HepG2 (cell line): ENCODE results near the gene OR12D3. TPM values are rescaled to one million over a fixed set of nuclear protein-coding genes. Genes with fewer than 3 reads are reported as not detected.
A peak's percentile ranks its signal among the peaks of the same experiment; 100 is the strongest.

Experiments used
- ATAC-seq: fragments of 200-7000 bp; cut with Tn5 transposase; 3 replicates; pipeline ENCODE4 v1.9.1; 2020; ENCODE audit warnings: mild to moderate bottlenecking, moderate library complexity
- BruUV-seq: library from RNA; stranded (reverse); fragments of 400-500 nt; replicated peaks from 2 replicates; lab custom pipeline; 2021; lab: Mats Ljungman, UMichigan
- CTCF ChIA-PET: fragments of 300-600 bp; formaldehyde crosslinking; extraction: SDS; loops from one replicate; lab custom pipeline; 2021; ENCODE audit warnings: low total read pairs, inconsistent platforms, low intra/inter-chr PET ratio; lab: Yijun Ruan, JAX
- POLR2A ChIA-PET: fragments of 350-600 bp; sonication (Branson Sonifier 250); formaldehyde crosslinking; loops from one replicate; lab custom pipeline; 2020; ENCODE audit warnings: antibody characterized with exemption, inconsistent platforms; lab: Yijun Ruan, JAX
- DNase-seq: peaks from one replicate; pipeline ENCODE4 v3.0.0-alpha.2; 2015; ENCODE audit warnings: low spot score
- FAIRE-seq: peaks from 3 replicates; lab custom pipeline; 2011; peaks lifted over from hg19 to GRCh38; lab: Jason Lieb, UNC
- H2AFZ ChIP-seq: one replicate; pipeline ENCODE4 v1.6.1; 2011; ENCODE audit warnings: low read length, inconsistent platforms
- H3K27ac ChIP-seq: fragments of 300-600 bp; 3 replicates; pipeline ENCODE4 v1.8.0; 2011; ENCODE audit warnings: mixed run types, mild to moderate bottlenecking, mixed read lengths, low read length, inconsistent platforms; ENCODE audit not compliant: insufficient read depth; ENCODE audit errors: extremely low read length
- H3K27me3 ChIP-seq, 2 experiments: fragments of 200-600 bp in 1 of 2; 2 replicates in 1 of 2; 3 replicates in 1 of 2; pipeline versions ENCODE4 v1.6.0 to v1.8.0; 2011; ENCODE audit warnings: low read length in 2 of 2, mild to moderate bottlenecking in 2 of 2, moderate library complexity in 2 of 2, inconsistent platforms in 1 of 2; ENCODE audit not compliant: insufficient read depth in 2 of 2, control insufficient read depth in 1 of 2
- H3K36me3 ChIP-seq, 2 experiments: fragments of 200-600 bp in 1 of 2; replicated peaks in 1 of 2; 2 replicates in 1 of 2; 3 replicates in 1 of 2; pipeline versions ENCODE4 v1.5.1 to v1.8.0; 2011; ENCODE audit warnings: low read length in 2 of 2, inconsistent platforms in 1 of 2; ENCODE audit not compliant: insufficient read depth in 2 of 2, control insufficient read depth in 1 of 2
- H3K4me1 ChIP-seq: 2 replicates; pipeline ENCODE4 v1.5.1; 2012; ENCODE audit warnings: low read length, inconsistent platforms; ENCODE audit not compliant: insufficient read depth
- H3K4me2 ChIP-seq: 2 replicates; pipeline ENCODE4 v1.6.0; 2011; ENCODE audit warnings: low read depth, low read length, inconsistent platforms
- H3K4me3 ChIP-seq, 3 experiments: fragments of 200-600 bp in 1 of 3; sonication (generic), shearing (Covaris generic) in 1 of 3; replicated peaks in 1 of 3; 2 replicates each; pipeline ENCODE4 v1.5.1; 2011 to 2016; ENCODE audit warnings: low read length in 3 of 3, inconsistent platforms in 2 of 3, low read depth in 2 of 3, mild to moderate bottlenecking in 2 of 3, control low read depth in 1 of 3, mixed read lengths in 1 of 3; ENCODE audit not compliant: insufficient read depth in 1 of 3
- H3K79me2 ChIP-seq: one replicate; pipeline ENCODE4 v1.6.1; 2011; ENCODE audit warnings: low read length, inconsistent platforms; ENCODE audit not compliant: insufficient read depth
- H3K9ac ChIP-seq: 2 replicates; pipeline ENCODE4 v1.6.0; 2011; ENCODE audit warnings: mild to moderate bottlenecking, low read depth, low read length, inconsistent platforms; ENCODE audit not compliant: insufficient read depth
- H3K9me3 ChIP-seq: 2 replicates; pipeline ENCODE4 v1.5.1; 2012; ENCODE audit warnings: mild to moderate bottlenecking, low read length
- H4K20me1 ChIP-seq: 2 replicates; pipeline ENCODE4 v1.6.0; 2011; ENCODE audit warnings: inconsistent platforms, mild to moderate bottlenecking, low read length, moderate library complexity; ENCODE audit not compliant: insufficient read depth
- MAFF ChIP-seq: IDR thresholded peaks from 2 replicates; pipeline ENCODE4 v1.6.1; 2011; ENCODE audit warnings: low read depth, low read length, improper control_type of control experiment
- MAFK ChIP-seq, 2 experiments: IDR thresholded peaks in 1 of 2; conservative IDR thresholded peaks in 1 of 2; 2 replicates each; pipeline ENCODE4 v1.6.1; 2011; ENCODE audit warnings: improper control_type of control experiment in 2 of 2, low read length in 2 of 2
- MEIS1 ChIP-seq: sonication (generic); formaldehyde crosslinking; IDR thresholded peaks from 2 replicates; pipeline ENCODE4 v1.9.0; 2021; ENCODE audit warnings: mild to moderate bottlenecking, missing genetic modification reagents, moderate library complexity, borderline replicate concordance
- MXI1 ChIP-seq: IDR thresholded peaks from 3 replicates; pipeline ENCODE4 v1.6.1; 2012; ENCODE audit warnings: low read depth, low read length, inconsistent platforms, borderline replicate concordance
- PHF8 ChIP-seq: sonication (generic); formaldehyde crosslinking; IDR thresholded peaks from 2 replicates; pipeline ENCODE4 v1.5.0; 2020; ENCODE audit warnings: missing genetic modification reagents
- U2AF1 ChIP-seq: fragments of 200-400 bp; formaldehyde crosslinking; optimal IDR thresholded peaks from 2 replicates; pipeline ENCODE3; 2017; ENCODE audit warnings: mild to moderate bottlenecking, low read depth, low read length
- WIZ ChIP-seq: sonication (generic); formaldehyde crosslinking; IDR thresholded peaks from 2 replicates; pipeline ENCODE4 v1.5.1; 2020; ENCODE audit warnings: mild to moderate bottlenecking, missing genetic modification reagents
- WGBS: methylation state at CpG from one replicate; pipeline ENCODE4 v1.1.6; 2017; ENCODE audit warnings: low lambda C conversion rate; 5-methylcytosine and 5-hydroxymethylcytosine counted together
- in situ Hi-C: cut with HindIII; loops from 2 replicates; pipeline ENCODE4 v1.10.0; 2017; ENCODE audit warnings: low pct_unique_long_range_greater_than_20kb; ENCODE audit not compliant: extremely low pct_ligation_motif_present
- intact Hi-C: fragments of 100-400 bp; cut with micrococcal nuclease; formaldehyde crosslinking; loops from one replicate; pipeline ENCODE4 v1.10.0; 2022; ENCODE audit not compliant: unreplicated experiment
- polyA plus RNA-seq, 8 experiments: library from polyadenylated mRNA; depleted of rRNA in 3 of 8; stranded (reverse) in 7 of 8; unstranded in 1 of 8; fragments of >200 nt; fragmentation: Illumina TruSeq in 4 of 8; extraction: Trizol in 4 of 8; gene quantifications; 2 replicates each; pipeline versions ENCODE4 v1.2.1 to v1.2.3, GENCODE V29; 2011 to 2016; ENCODE audit warnings: low read depth in 4 of 8, missing spikeins in 1 of 8, mixed read lengths in 1 of 8; ENCODE audit not compliant: insufficient read depth in 1 of 8
- total RNA-seq, 5 experiments: library from RNA; depleted of rRNA; stranded (reverse); fragments of >200 nt; fragmentation: Illumina TruSeq; extraction: Trizol; gene quantifications; 2 replicates each; pipeline ENCODE4 v1.2.3, GENCODE V29; 2016; ENCODE audit warnings: low read depth in 1 of 5
- TF ChIP-seq, protein P1 (sequence below): sonication (generic); formaldehyde crosslinking; IDR thresholded peaks from 2 replicates; pipeline ENCODE4 v1.4.0; 2020; ENCODE audit warnings: missing genetic modification reagents

OR12D3 gene
- total and polyA plus RNA-seq, 2 of the 13 experiments (the other 11 are each of a cell fraction or from before 2014, with no cell fraction given), result not detected

DNA sequence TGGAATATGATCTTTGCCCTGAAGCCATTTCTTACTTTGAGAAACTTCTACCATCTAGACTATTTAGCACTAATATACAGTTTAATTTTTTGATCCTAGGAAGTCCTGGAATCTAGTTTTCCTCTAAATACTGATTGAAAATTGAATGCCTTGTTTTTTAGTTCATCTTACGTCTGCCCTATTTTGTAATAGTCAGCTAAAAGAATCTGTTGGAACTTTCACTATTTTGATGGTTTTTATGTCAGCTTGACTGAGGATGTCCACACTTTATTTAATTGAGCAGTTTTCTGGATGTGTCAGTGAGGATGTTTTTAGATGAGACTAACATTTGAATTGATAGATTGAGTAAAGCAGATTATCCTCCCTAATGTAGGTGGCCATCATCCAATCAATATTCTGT is 28.7 kb upstream of the OR12D3 start:
- WGBS, result 4% methylated on average over 1 of the region's 1 CpG
- FAIRE-seq, result no peak

GRCh38 chr6:29399525-29399924 is 24.4 kb upstream of the OR12D3 start:
- POLR2A ChIA-PET, result no interaction called here
- CTCF ChIA-PET, result no interaction called here
- H3K9me3 ChIP-seq, result no peaks in the 10 kb centered on the region
- in situ Hi-C loops (no loop called here), intact Hi-C loops (no loop called here)
- TF ChIP-seq, protein P1, sequence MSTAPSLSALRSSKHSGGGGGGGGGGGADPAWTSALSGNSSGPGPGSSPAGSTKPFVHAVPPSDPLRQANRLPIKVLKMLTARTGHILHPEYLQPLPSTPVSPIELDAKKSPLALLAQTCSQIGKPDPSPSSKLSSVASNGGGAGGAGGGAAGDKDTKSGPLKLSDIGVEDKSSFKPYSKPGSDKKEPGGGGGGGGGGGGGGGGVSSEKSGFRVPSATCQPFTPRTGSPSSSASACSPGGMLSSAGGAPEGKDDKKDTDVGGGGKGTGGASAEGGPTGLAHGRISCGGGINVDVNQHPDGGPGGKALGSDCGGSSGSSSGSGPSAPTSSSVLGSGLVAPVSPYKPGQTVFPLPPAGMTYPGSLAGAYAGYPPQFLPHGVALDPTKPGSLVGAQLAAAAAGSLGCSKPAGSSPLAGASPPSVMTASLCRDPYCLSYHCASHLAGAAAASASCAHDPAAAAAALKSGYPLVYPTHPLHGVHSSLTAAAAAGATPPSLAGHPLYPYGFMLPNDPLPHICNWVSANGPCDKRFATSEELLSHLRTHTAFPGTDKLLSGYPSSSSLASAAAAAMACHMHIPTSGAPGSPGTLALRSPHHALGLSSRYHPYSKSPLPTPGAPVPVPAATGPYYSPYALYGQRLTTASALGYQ (CRISPR knock-in tag), result no peak
- TF ChIP-seq PHF8 (CRISPR knock-in tag), result no peak
- no peak overlapping the region for H3K27ac ChIP-seq
- H3K4me1 ChIP-seq, result no peaks in the 10 kb centered on the region
- H3K27me3 ChIP-seq, result no peaks in the 10 kb centered on the region
- no peak overlapping the region for H2AFZ ChIP-seq
- FAIRE-seq (no peak), DNase-seq (no peak), ATAC-seq (no peak)
- no TSS peak for BruUV-seq
- H3K36me3 ChIP-seq, result no peaks in the 10 kb centered on the region
- no peak overlapping the region for H3K4me3 ChIP-seq
- WGBS, result 10% methylated on average over 2 of the region's 2 CpGs
- no peak overlapping the region for H3K9ac ChIP-seq
- H3K4me2 ChIP-seq, result no peak overlapping the region
- no peaks in the 10 kb centered on the region for H4K20me1 ChIP-seq
- no peaks in the 10 kb centered on the region for H3K79me2 ChIP-seq

More for the DNA sequence above, 28.7 kb upstream of the OR12D3 start:
- Histone ChIP-seq H3K79me2 (no peaks in the 10 kb centered on the region), H3K27ac (no peak overlapping the region), H3K4me2 (no peak overlapping the region), H3K36me3 (no peaks in the 10 kb centered on the region), H4K20me1 (no peaks in the 10 kb centered on the region), H3K9ac (no peak overlapping the region), H2AFZ (no peak overlapping the region), H3K4me3 (no peak overlapping the region), H3K9me3 (no peaks in the 10 kb centered on the region), H3K4me1 (no peaks in the 10 kb centered on the region), H3K27me3 (no peaks in the 10 kb centered on the region)
- DNase-seq, result no peak
- in situ Hi-C loops, result no loop called here
- BruUV-seq, result no TSS peak
- CTCF ChIA-PET, result no interaction called here
- POLR2A ChIA-PET, result no interaction called here
- TF ChIP-seq WIZ (CRISPR knock-in tag) (no peak), MAFF (peak; percentile 62), MXI1 (no peak), MEIS1 (CRISPR knock-in tag) (no peak), MAFK (conservative IDR thresholded peaks at IDR 0.05 in 1 of 2, IDR thresholded peaks at IDR 0.05 in 1 of 2; ENCODE audit: low read length in 2 of 2) (peak; percentile 61 to 83), U2AF1 (no peak)
- intact Hi-C loops, result no loop called here
- no peak for ATAC-seq
